OCI-LY7 (cell line): ENCODE results near the gene GPR34.

ENCODE experiments used
- CTCF ChIP-seq: fragments of 200-600 bp; sonication (generic); conservative IDR thresholded peaks from 2 replicates; pipeline ENCODE4 v1.5.1; 2014; ENCODE audit warnings: mild to moderate bottlenecking, antibody characterized with exemption, low read length, moderate library complexity, mixed read lengths
- EZH2phosphoT487 ChIP-seq: fragments of 200-600 bp; sonication (generic); IDR thresholded peaks from 2 replicates; pipeline ENCODE4 v1.6.1; 2018; ENCODE audit warnings: low read depth, borderline replicate concordance, mild to moderate bottlenecking, mixed run types, antibody characterized with exemption, low read length, moderate library complexity, mixed read lengths

- no peak for TF ChIP-seq CTCF
- no peak for TF ChIP-seq EZH2phosphoT487
Observed at GRCh38 chrX:41705680-41706374, 17.1 kb downstream of the GPR34 start.
